Hepatocyte (in vitro differentiated cells): ENCODE data around the gene CXCR6. TPM values are rescaled to one million over a fixed set of nuclear protein-coding genes. Genes with fewer than 3 reads are reported as not detected.

ENCODE experiments used
- DNase-seq: peaks from one replicate; pipeline ENCODE4 v3.0.0-alpha.2; 2016; ENCODE audit warnings: low spot score
- H2AFZ ChIP-seq: fragments of 200-600 bp; sonication (generic); 2 replicates; pipeline ENCODE4 v1.6.0; 2016; ENCODE audit warnings: antibody characterized with exemption, mild to moderate bottlenecking
- H3K27ac ChIP-seq: fragments of 200-600 bp; sonication (generic); 2 replicates; pipeline ENCODE4 v1.5.1; 2016; ENCODE audit warnings: mild to moderate bottlenecking
- H3K27me3 ChIP-seq: fragments of 200-600 bp; sonication (generic); 2 replicates; pipeline ENCODE4 v1.6.1; 2016
- H3K36me3 ChIP-seq: fragments of 200-600 bp; sonication (generic); replicated peaks from 2 replicates; pipeline ENCODE4 v1.5.1; 2016; ENCODE audit warnings: low read depth; ENCODE audit not compliant: insufficient read depth
- H3K4me1 ChIP-seq: fragments of 200-600 bp; sonication (generic); 2 replicates; pipeline ENCODE4 v1.5.1; 2016; ENCODE audit warnings: mild to moderate bottlenecking, moderate library complexity; ENCODE audit not compliant: insufficient read depth
- H3K4me2 ChIP-seq: fragments of 200-600 bp; sonication (generic); 2 replicates; pipeline ENCODE4 v1.6.0; 2016
- H3K4me3 ChIP-seq: fragments of 200-600 bp; sonication (generic); 2 replicates; pipeline ENCODE4 v1.5.1; 2016; ENCODE audit warnings: mild to moderate bottlenecking
- H3K79me2 ChIP-seq: fragments of 200-600 bp; sonication (generic); 2 replicates; pipeline ENCODE4 v1.6.0; 2017; ENCODE audit warnings: mild to moderate bottlenecking
- H3K9me2 ChIP-seq: fragments of 200-600 bp; sonication (generic); replicated peaks from 2 replicates; pipeline ENCODE4 v1.6.0; 2017; ENCODE audit warnings: mild to moderate bottlenecking; ENCODE audit not compliant: insufficient read depth
- H3K9me3 ChIP-seq: fragments of 200-600 bp; sonication (generic); 2 replicates; pipeline ENCODE4 v1.5.1; 2016; ENCODE audit warnings: low read depth, mild to moderate bottlenecking
- H4K20me1 ChIP-seq: fragments of 200-600 bp; sonication (generic); 2 replicates; pipeline ENCODE4 v1.6.0; 2016; ENCODE audit warnings: mild to moderate bottlenecking; ENCODE audit not compliant: insufficient read depth, poor library complexity, severe bottlenecking
- EZH2 ChIP-seq: fragments of 200-600 bp; sonication (generic); IDR thresholded peaks from 2 replicates; pipeline ENCODE4 v1.6.1; 2016; ENCODE audit warnings: antibody characterized with exemption, mild to moderate bottlenecking, borderline replicate concordance
- EZH2phosphoT487 ChIP-seq: fragments of 200-600 bp; sonication (generic); IDR thresholded peaks from one replicate; pipeline ENCODE4 v1.6.1; 2018; ENCODE audit warnings: antibody characterized with exemption, mild to moderate bottlenecking, low read depth, moderate library complexity; ENCODE audit not compliant: unreplicated experiment, severe bottlenecking
- WGBS: methylation state at CpG from one replicate; pipeline ENCODE4 v1.1.6; 2016; ENCODE audit warnings: low lambda C conversion rate; ENCODE audit errors: missing lambda C conversion rate; 5-methylcytosine and 5-hydroxymethylcytosine counted together
- polyA plus RNA-seq: library from polyadenylated mRNA; unstranded; fragments of >200 nt; fragmentation: Nextera tagmentation; extraction: Ambion mirVana; gene quantifications from 2 replicates; pipeline ENCODE4 v1.2.1, GENCODE V29; 2016
- total RNA-seq: library from RNA; depleted of rRNA; stranded (reverse); fragments of >200 nt; gene quantifications from 2 replicates; pipeline ENCODE4 v1.2.3, GENCODE V29; 2014
- TF ChIP-seq, protein P1 (sequence below): fragments of 200-600 bp; sonication (generic); IDR thresholded peaks from 2 replicates; pipeline ENCODE4 v1.5.1; 2016; ENCODE audit warnings: antibody characterized with exemption, mild to moderate bottlenecking; ENCODE audit not compliant: poor library complexity

The CXCR6 gene
- total and polyA plus RNA-seq, 2 experiments from 2014 or later = 0.33 TPM; not detected in 1

DNA sequence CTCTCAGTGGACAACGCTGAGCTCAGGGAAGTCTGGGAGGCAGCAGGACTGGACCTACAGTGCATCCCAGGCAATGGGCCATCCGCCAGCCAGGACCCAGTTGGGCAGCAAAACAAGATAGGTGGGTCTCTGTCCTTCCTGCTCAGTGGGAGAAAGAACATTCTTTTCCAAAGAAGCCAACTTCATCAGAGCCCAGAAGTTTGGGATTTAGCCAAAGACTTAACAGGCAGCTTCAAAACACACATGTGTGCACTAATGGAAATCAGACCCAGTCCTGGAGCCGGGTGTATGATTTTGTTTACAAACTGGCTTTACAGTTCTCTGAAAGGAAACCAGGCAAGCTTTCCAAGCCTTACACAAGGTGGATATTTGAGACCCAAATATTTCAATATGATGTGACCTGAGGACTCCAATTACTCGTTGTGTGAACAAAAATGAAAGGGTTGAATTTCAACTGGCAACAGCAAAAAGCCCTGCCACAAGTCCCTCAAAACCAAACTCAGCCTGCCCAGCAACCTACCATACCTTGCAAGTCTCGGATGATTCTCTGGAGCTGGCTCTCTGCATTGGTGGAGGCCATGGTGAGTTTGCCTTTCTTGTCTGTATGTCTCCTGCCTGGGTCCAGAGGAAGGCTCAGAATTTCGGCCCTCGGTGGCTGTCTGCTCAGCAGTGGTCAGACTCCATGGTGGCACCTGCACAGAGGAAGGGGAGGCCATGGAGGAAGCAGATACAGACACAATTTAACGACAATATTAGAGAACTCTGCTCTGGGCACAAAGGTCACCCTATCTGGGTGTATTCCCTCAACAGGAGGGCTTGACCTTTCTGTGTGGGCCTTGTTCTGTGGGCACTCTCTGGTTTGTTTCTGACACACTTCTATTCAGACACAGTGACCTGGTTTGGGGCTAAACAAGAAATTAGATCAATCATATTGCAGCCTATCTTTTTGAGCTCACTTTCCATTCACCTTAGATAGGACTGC is 41.4 kb downstream of the CXCR6 start:
- H3K4me1 ChIP-seq = peaks cover 60% of the 10 kb centered on the region
- H3K9me3 ChIP-seq = no peaks in the 10 kb centered on the region
- H2AFZ ChIP-seq = no peak overlapping the region
- DNase-seq = peak; percentile 60
- H4K20me1 ChIP-seq = no peaks in the 10 kb centered on the region
- no peaks in the 10 kb centered on the region for H3K27me3 ChIP-seq
- H3K4me2 ChIP-seq = peak overlapping the region; percentile 31
- WGBS = 63% methylated on average over 8 of the region's 8 CpGs
- no peak overlapping the region for H3K4me3 ChIP-seq
- no peaks in the 10 kb centered on the region for H3K9me2 ChIP-seq
- peaks cover 38% of the 10 kb centered on the region for H3K79me2 ChIP-seq
- no peak for TF ChIP-seq EZH2
- TF ChIP-seq, protein P1, sequence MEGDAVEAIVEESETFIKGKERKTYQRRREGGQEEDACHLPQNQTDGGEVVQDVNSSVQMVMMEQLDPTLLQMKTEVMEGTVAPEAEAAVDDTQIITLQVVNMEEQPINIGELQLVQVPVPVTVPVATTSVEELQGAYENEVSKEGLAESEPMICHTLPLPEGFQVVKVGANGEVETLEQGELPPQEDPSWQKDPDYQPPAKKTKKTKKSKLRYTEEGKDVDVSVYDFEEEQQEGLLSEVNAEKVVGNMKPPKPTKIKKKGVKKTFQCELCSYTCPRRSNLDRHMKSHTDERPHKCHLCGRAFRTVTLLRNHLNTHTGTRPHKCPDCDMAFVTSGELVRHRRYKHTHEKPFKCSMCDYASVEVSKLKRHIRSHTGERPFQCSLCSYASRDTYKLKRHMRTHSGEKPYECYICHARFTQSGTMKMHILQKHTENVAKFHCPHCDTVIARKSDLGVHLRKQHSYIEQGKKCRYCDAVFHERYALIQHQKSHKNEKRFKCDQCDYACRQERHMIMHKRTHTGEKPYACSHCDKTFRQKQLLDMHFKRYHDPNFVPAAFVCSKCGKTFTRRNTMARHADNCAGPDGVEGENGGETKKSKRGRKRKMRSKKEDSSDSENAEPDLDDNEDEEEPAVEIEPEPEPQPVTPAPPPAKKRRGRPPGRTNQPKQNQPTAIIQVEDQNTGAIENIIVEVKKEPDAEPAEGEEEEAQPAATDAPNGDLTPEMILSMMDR = no peak
- TF ChIP-seq EZH2phosphoT487 = no peak
- H3K27ac ChIP-seq = peak overlapping the region; percentile 95
- peaks cover 6% of the 10 kb centered on the region for H3K36me3 ChIP-seq

DNA sequence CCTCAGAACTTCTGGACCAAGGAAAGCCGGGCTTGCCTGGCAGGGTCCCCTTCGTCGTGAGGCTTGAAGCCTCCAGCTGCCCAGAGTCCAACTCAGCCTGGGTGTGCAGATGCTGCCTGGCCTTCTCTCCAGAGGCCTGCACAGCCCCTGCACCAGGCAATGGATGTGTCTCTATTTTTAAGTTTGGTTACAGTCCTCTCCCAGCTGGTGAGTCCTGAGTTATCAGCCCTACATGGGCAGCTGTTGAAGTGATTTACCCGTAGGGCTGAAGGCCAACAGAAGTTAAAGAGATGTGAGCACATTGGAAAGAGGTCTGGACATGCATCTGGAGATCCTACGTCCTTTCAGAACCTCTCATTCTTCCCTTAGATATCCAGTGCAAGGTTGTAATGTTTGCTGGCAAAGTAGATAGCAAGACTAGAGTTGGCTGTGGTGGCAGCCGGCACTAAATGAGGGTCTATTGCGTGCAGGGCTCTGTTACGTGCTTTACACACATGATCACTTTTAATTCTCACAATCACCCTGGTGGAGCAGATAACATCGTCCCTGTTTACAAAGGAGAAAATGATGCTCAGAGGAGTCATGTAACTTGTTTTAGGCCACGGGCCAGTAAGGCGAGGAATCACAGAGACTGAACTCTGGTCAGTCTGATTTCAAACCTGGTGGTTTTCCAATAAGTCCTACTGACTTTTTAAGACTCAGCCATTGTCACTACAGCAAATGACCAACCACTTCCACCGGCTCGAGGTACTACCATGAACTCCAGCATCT is 42.5 kb downstream of the CXCR6 start:
- Histone ChIP-seq H3K4me3 (no peak overlapping the region), H3K27me3 (no peaks in the 10 kb centered on the region), H4K20me1 (no peaks in the 10 kb centered on the region), H3K36me3 (no peaks in the 10 kb centered on the region), H3K27ac (peak overlapping the region; percentile 95), H2AFZ (no peak overlapping the region), H3K4me1 (peaks cover 66% of the 10 kb centered on the region), H3K4me2 (peak overlapping the region; percentile 25), H3K79me2 (peaks cover 49% of the 10 kb centered on the region), H3K9me2 (no peaks in the 10 kb centered on the region), H3K9me3 (no peaks in the 10 kb centered on the region)
- TF ChIP-seq EZH2phosphoT487 (no peak), EZH2 (no peak)
- TF ChIP-seq, protein P1 = no peak
- DNase-seq = no peak
- whole genome bisulfite sequencing = 81% methylated on average over 13 of the region's 13 CpGs

DNA sequence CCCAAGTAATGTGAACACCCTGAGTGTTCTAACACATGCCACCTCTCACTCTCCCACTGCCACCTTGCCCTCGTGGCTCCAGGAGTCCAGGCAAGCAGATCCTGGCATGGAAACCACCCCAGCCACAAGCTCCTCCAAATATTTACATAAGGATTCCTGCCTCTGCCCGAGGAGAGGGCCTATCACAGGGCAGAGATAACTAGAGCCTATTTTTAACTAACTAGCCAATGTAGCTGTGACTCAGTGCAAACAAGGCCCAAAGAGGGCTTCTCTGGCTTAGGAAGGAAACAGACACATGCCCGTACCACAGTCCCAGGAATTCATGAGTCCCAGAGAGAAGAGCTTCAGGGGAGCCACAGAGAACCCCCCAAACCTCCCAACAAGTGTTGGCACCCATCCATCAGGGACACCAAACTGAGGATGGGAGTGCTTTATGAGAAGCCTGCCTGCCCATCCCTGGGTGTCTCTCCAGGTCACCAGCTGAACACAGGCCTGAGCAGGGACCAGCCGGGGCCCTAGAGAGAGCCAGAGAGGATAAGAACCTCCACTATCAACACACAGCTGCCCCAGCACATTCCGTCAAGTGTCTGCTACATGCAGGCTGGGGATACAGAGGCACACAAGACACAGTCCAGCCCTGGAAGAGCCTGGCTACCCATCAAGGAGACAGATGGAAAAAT is 43.2 kb downstream of the CXCR6 start:
- no peaks in the 10 kb centered on the region for H3K9me2 ChIP-seq
- no peaks in the 10 kb centered on the region for H4K20me1 ChIP-seq
- WGBS = 40% methylated on average over 5 of the region's 5 CpGs
- H3K4me1 ChIP-seq = peaks cover 66% of the 10 kb centered on the region
- TF ChIP-seq, protein P1 = no peak
- no peak for TF ChIP-seq EZH2
- TF ChIP-seq EZH2phosphoT487 = no peak
- H3K4me3 ChIP-seq = no peak overlapping the region
- peak; percentile 69 for DNase-seq
- no peak overlapping the region for H2AFZ ChIP-seq
- H3K4me2 ChIP-seq = peak overlapping the region; percentile 52
- H3K27ac ChIP-seq = peak overlapping the region; percentile 95
- H3K9me3 ChIP-seq = no peaks in the 10 kb centered on the region
- H3K27me3 ChIP-seq = no peaks in the 10 kb centered on the region
- peaks cover 56% of the 10 kb centered on the region for H3K79me2 ChIP-seq
- H3K36me3 ChIP-seq = no peaks in the 10 kb centered on the region
